NCI-H2107 treated with DMSO at 0.1 percent for 48 hours (cell line): ENCODE results near the gene UBL3.

Experiments used
- DNase-seq: peaks from one replicate; lab custom pipeline; 2025; ENCODE audit not compliant: unreplicated experiment; lab: John Stamatoyannopoulos, UW

UBL3 gene

GRCh38 chr13:29850213-29850898 lies at the start of gene UBL3:
Gene UBL3 (minus strand): TSS chr13:29850617. CDS start chr13:29849538, 1,079 bp downstream.
- peak; percentile 77 for DNase-seq

- DNase-seq, result no peak
Measured at GRCh38 chr13:29897102-29897501, 46.7 kb upstream of the UBL3 start.

- DNase-seq, result no peak
Measured at GRCh38 chr13:29893438-29893837, 43.0 kb upstream of the UBL3 start.

- peak; percentile 50 for DNase-seq
Measured at GRCh38 chr13:29892151-29892550, 41.7 kb upstream of the UBL3 start.

- no peak for DNase-seq
Measured at GRCh38 chr13:29889111-29889510, 38.7 kb upstream of the UBL3 start.

GRCh38 chr13:29888306-29888705 lies 37.9 kb upstream of the UBL3 start:
- peak; percentile 16 for DNase-seq

- DNase-seq, result no peak
Measured at GRCh38 chr13:29887686-29888085, 37.3 kb upstream of the UBL3 start.

GRCh38 chr13:29887030-29887557 lies 36.7 kb upstream of the UBL3 start:
- no peak for DNase-seq

- DNase-seq, result no peak
Measured at GRCh38 chr13:29886446-29886845, 36.0 kb upstream of the UBL3 start.

- no peak for DNase-seq
Measured at GRCh38 chr13:29885989-29886388, 35.6 kb upstream of the UBL3 start.

- DNase-seq, result no peak
Measured at GRCh38 chr13:29884671-29885430, 34.4 kb upstream of the UBL3 start.

GRCh38 chr13:29883941-29884518 lies 33.6 kb upstream of the UBL3 start:
- no peak for DNase-seq

- no peak for DNase-seq
Measured at GRCh38 chr13:29882076-29882475, 31.7 kb upstream of the UBL3 start.

GRCh38 chr13:29878101-29878500 lies 27.7 kb upstream of the UBL3 start:
- DNase-seq, result no peak

GRCh38 chr13:29877456-29878078 lies 27.1 kb upstream of the UBL3 start:
- no peak for DNase-seq

- DNase-seq, result no peak
Measured at GRCh38 chr13:29875646-29876045, 25.2 kb upstream of the UBL3 start.

- DNase-seq, result no peak
Measured at GRCh38 chr13:29868581-29868980, 18.2 kb upstream of the UBL3 start.

GRCh38 chr13:29865934-29866333 lies 15.5 kb upstream of the UBL3 start:
- DNase-seq, result no peak

- DNase-seq, result no peak
Measured at GRCh38 chr13:29861694-29862110, 11.3 kb upstream of the UBL3 start.

- DNase-seq, result no peak
Measured at GRCh38 chr13:29859971-29860370, 9.6 kb upstream of the UBL3 start.

GRCh38 chr13:29858667-29859066 lies 8.2 kb upstream of the UBL3 start:
- no peak for DNase-seq
